Fibroblast of lung (primary cell): ENCODE results near the gene CLEC4E. TPM values are rescaled to one million over a fixed set of nuclear protein-coding genes. Genes with fewer than 3 reads are reported as not detected.

ENCODE experiments used
- DNase-seq, 2 donors: peaks; one replicate each; pipeline versions ENCODE4 v3.0.0 to v3.0.0-alpha.2; 2010; ENCODE audit warnings: low read depth in 2 of 2
- H2AFZ ChIP-seq: 2 replicates; pipeline ENCODE4 v1.5.1; 2012; ENCODE audit warnings: low read length, control low read depth, inconsistent platforms
- H3K27ac ChIP-seq: 2 replicates; pipeline ENCODE4 v1.5.1; 2011; ENCODE audit warnings: low read length, control low read depth; ENCODE audit not compliant: insufficient read depth
- H3K27me3 ChIP-seq: 2 replicates; pipeline ENCODE4 v1.5.1; 2011; ENCODE audit warnings: mild to moderate bottlenecking, low read length; ENCODE audit not compliant: control insufficient read depth, insufficient read depth
- H3K36me3 ChIP-seq: 2 replicates; pipeline ENCODE4 v1.5.1; 2011; ENCODE audit warnings: low read length; ENCODE audit not compliant: control insufficient read depth, insufficient read depth
- H3K4me1 ChIP-seq: 2 replicates; pipeline ENCODE4 v1.5.1; 2011; ENCODE audit warnings: low read length; ENCODE audit not compliant: control insufficient read depth, insufficient read depth; ENCODE audit errors: extremely low read depth
- H3K4me2 ChIP-seq: 2 replicates; pipeline ENCODE4 v1.5.1; 2011; ENCODE audit warnings: low read length, control low read depth; ENCODE audit not compliant: insufficient read depth; ENCODE audit errors: extremely low read depth
- H3K4me3 ChIP-seq, 4 experiments: fragments of 200-600 bp in 1 of 4; sonication (generic) in 1 of 4; replicated peaks in 1 of 4; 2 replicates each; pipeline ENCODE4 v1.5.1; 2011 to 2016; ENCODE audit warnings: low read length in 4 of 4, low read depth in 3 of 4, mild to moderate bottlenecking in 3 of 4, control low read depth in 2 of 4, inconsistent platforms in 1 of 4, mixed read lengths in 1 of 4; ENCODE audit not compliant: insufficient read depth in 1 of 4; ENCODE audit errors: control extremely low read depth in 1 of 4
- H3K79me2 ChIP-seq: 2 replicates; pipeline ENCODE4 v1.5.1; 2012; ENCODE audit warnings: mild to moderate bottlenecking, low read length, inconsistent platforms; ENCODE audit not compliant: control insufficient read depth, insufficient read depth
- H3K9ac ChIP-seq: 2 replicates; pipeline ENCODE4 v1.5.1; 2011; ENCODE audit warnings: mild to moderate bottlenecking, low read length, control low read depth; ENCODE audit not compliant: insufficient read depth
- H3K9me3 ChIP-seq: 2 replicates; pipeline ENCODE4 v1.5.1; 2012; ENCODE audit warnings: low read depth, low read length; ENCODE audit not compliant: control insufficient read depth, insufficient read depth
- H4K20me1 ChIP-seq: 2 replicates; pipeline ENCODE4 v1.5.1; 2011; ENCODE audit warnings: low read length; ENCODE audit not compliant: control insufficient read depth, insufficient read depth; ENCODE audit errors: extremely low read depth
- EZH2 ChIP-seq: IDR thresholded peaks from 2 replicates; pipeline ENCODE4 v1.5.1; 2012; ENCODE audit warnings: low read length, control low read depth, mild to moderate bottlenecking; ENCODE audit errors: missing control alignments
- polyA plus RNA-seq, 2 donors: library from polyadenylated mRNA; depleted of rRNA in 1 of 2; stranded (reverse) in 1 of 2; unstranded in 1 of 2; fragments of >200 nt; gene quantifications; 2 replicates each; pipeline ENCODE4 v1.2.1, GENCODE V29; 2011 to 2012; ENCODE audit warnings: missing spikeins in 1 of 2
- total RNA-seq: library from RNA; depleted of rRNA; stranded (reverse); fragments of >200 nt; gene quantifications from 2 replicates; pipeline ENCODE4 v1.2.1, GENCODE V29; 2014
- TF ChIP-seq, protein P1 (sequence below), 2 donors: IDR thresholded peaks in 1 of 2; conservative IDR thresholded peaks in 1 of 2; 1 replicate in 1 of 2; 2 replicates in 1 of 2; pipeline ENCODE4 v1.5.1; 2011 to 2012; ENCODE audit warnings: low read length in 2 of 2, control low read depth in 1 of 2, inconsistent platforms in 1 of 2, low read depth in 1 of 2, mild to moderate bottlenecking in 1 of 2

Gene CLEC4E
- total and polyA plus RNA-seq, 2 donors (not counting 1 experiment from before 2014, with no cell fraction given) = not detected

DNA sequence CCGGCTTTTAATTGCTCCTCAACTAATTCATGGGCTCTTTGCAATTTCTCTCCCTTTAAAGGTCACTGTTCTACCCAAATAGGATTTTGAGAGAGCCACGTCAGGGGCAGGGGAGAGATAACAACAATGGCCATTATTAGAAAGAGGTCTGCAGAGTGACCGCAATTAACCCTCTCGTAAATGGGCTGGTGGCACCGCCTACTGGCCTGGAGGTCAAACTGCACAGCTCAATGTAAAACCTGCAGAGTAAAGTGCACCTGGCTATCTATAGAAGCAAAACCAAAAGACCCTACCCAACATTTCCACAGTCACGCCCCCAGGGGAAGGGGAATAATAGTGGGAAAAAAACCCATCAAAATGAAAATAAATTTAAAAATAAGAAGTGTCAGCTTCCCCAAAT, 21.6 kb upstream of the CLEC4E start:
- Histone ChIP-seq H4K20me1 (no peaks in the 10 kb centered on the region), H3K9me3 (no peaks in the 10 kb centered on the region), H3K4me2 (no peak overlapping the region), H3K9ac (no peak overlapping the region), H3K27ac (no peak overlapping the region), H3K4me3 (no peak overlapping the region), H2AFZ (no peak overlapping the region), H3K79me2 (no peaks in the 10 kb centered on the region), H3K27me3 (no peaks in the 10 kb centered on the region), H3K36me3 (no peaks in the 10 kb centered on the region), H3K4me1 (no peaks in the 10 kb centered on the region)
- no peak for DNase-seq
- TF ChIP-seq, protein P1, sequence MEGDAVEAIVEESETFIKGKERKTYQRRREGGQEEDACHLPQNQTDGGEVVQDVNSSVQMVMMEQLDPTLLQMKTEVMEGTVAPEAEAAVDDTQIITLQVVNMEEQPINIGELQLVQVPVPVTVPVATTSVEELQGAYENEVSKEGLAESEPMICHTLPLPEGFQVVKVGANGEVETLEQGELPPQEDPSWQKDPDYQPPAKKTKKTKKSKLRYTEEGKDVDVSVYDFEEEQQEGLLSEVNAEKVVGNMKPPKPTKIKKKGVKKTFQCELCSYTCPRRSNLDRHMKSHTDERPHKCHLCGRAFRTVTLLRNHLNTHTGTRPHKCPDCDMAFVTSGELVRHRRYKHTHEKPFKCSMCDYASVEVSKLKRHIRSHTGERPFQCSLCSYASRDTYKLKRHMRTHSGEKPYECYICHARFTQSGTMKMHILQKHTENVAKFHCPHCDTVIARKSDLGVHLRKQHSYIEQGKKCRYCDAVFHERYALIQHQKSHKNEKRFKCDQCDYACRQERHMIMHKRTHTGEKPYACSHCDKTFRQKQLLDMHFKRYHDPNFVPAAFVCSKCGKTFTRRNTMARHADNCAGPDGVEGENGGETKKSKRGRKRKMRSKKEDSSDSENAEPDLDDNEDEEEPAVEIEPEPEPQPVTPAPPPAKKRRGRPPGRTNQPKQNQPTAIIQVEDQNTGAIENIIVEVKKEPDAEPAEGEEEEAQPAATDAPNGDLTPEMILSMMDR (conservative IDR thresholded peaks at IDR 0.05 in 1 of 2, IDR thresholded peaks at IDR 0.05 in 1 of 2; ENCODE audit: low read depth in 1 of 2, low read length in 2 of 2) = peak in 1 of 2 donors; percentile 33
- TF ChIP-seq EZH2 = no peak

DNA sequence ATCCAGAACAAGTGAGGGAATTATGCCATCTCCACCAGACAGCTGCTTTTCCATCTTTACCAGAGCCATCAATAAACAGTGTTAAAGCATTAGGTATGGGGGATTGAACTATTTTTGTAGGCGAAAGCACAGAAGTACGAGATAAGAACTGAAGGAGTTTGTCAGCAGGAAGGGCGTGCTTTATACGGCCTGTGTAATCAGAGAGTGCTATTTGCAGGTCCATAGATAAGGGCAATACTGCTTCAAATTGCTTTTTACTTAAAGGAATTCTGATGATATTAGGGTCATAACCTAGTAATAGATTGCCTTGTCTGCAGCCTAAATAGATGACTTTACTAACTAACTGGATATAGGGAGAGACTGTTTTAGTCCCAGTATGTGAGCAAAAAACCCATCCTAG, 20.3 kb upstream of the CLEC4E start:
- TF ChIP-seq EZH2 = no peak
- TF ChIP-seq, protein P1 (conservative IDR thresholded peaks at IDR 0.05 in 1 of 2, IDR thresholded peaks at IDR 0.05 in 1 of 2; ENCODE audit: low read depth in 1 of 2, low read length in 2 of 2) = no peak
- Histone ChIP-seq H3K4me1 (no peaks in the 10 kb centered on the region), H3K27me3 (no peaks in the 10 kb centered on the region), H2AFZ (no peak overlapping the region), H3K79me2 (no peaks in the 10 kb centered on the region), H3K9me3 (no peaks in the 10 kb centered on the region), H3K4me3 (no peak overlapping the region), H3K27ac (no peak overlapping the region), H4K20me1 (no peaks in the 10 kb centered on the region), H3K36me3 (no peaks in the 10 kb centered on the region), H3K9ac (no peak overlapping the region), H3K4me2 (no peak overlapping the region)
- DNase-seq = no peak

DNA sequence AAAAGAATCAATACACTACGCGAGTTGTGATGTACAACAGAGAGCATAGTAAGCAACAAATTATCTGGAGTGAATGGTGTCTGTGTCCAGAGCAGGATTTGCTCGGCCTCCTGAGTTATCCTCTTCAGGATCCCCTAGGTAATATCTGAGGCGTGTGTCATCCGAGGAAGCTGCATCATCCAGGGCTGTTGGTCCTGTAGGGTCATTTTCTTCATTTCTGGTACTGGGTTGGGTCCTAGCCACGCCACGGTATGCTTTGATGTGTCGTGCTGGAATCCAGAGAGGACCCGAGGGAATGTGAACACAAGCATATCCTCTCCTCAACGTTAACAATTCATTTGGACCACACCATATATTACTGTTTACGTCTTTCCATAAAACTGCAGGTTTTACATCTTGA, 19.0 kb upstream of the CLEC4E start:
- no peak for TF ChIP-seq EZH2
- TF ChIP-seq, protein P1 (conservative IDR thresholded peaks at IDR 0.05 in 1 of 2, IDR thresholded peaks at IDR 0.05 in 1 of 2; ENCODE audit: low read depth in 1 of 2, low read length in 2 of 2) = no peak
- no peaks in the 10 kb centered on the region for H3K36me3 ChIP-seq
- H3K4me2 ChIP-seq = no peak overlapping the region
- no peaks in the 10 kb centered on the region for H4K20me1 ChIP-seq
- no peaks in the 10 kb centered on the region for H3K79me2 ChIP-seq
- no peak overlapping the region for H2AFZ ChIP-seq
- H3K9ac ChIP-seq = no peak overlapping the region
- no peaks in the 10 kb centered on the region for H3K4me1 ChIP-seq
- H3K27me3 ChIP-seq = no peaks in the 10 kb centered on the region
- no peak overlapping the region for H3K27ac ChIP-seq
- H3K9me3 ChIP-seq = no peaks in the 10 kb centered on the region
- peak in 1 of 2 donors; percentile 8 for DNase-seq
- no peak overlapping the region for H3K4me3 ChIP-seq
